CD4-positive, alpha-beta T cell (primary cell): ENCODE measurements around the gene TACR1. TPM values are rescaled to one million over a fixed set of nuclear protein-coding genes. Genes with fewer than 3 reads are reported as not detected.

Experiments used
- ATAC-seq: fragments of 200-7000 bp; cut with Tn5 transposase; one replicate; pipeline ENCODE4 v1.10.0; 2022; ENCODE audit warnings: mild to moderate bottlenecking; ENCODE audit not compliant: poor library complexity
- CTCF ChIA-PET: fragments of 350-600 bp; sonication (Branson Sonifier 250); formaldehyde crosslinking; loops from one replicate; lab custom pipeline; 2021; ENCODE audit warnings: antibody characterized with exemption, inconsistent platforms; lab: Charles Lee
- POLR2A ChIA-PET: fragments of 350-600 bp; sonication (Branson Sonifier 250); formaldehyde crosslinking; loops from one replicate; lab custom pipeline; 2021; ENCODE audit warnings: antibody characterized with exemption, inconsistent platforms; lab: Charles Lee
- DNase-seq, 14 experiments: peaks; one replicate each; pipeline ENCODE4 v3.0.0-alpha.2; 2013 to 2020; ENCODE audit warnings: mixed read lengths in 2 of 14
- H3K27ac ChIP-seq, 2 donors: one replicate each; pipeline versions ENCODE4 v1.5.1 to v1.7.0; 2013; ENCODE audit warnings: low read length in 2 of 2, low read depth in 1 of 2, mild to moderate bottlenecking in 1 of 2
- H3K27me3 ChIP-seq, 2 experiments: 1 replicate in 1 of 2; 2 replicates in 1 of 2; pipeline versions ENCODE4 v1.6.1 to v1.7.0; 2013; ENCODE audit warnings: low read length in 2 of 2, control low read depth in 1 of 2, mild to moderate bottlenecking in 1 of 2, moderate library complexity in 1 of 2; ENCODE audit not compliant: insufficient read depth in 2 of 2, control insufficient read depth in 1 of 2
- H3K36me3 ChIP-seq: one replicate; pipeline ENCODE4 v1.6.1; 2013; ENCODE audit warnings: low read length, control low read depth; ENCODE audit not compliant: insufficient read depth
- H3K4me1 ChIP-seq: one replicate; pipeline ENCODE4 v1.6.1; 2013; ENCODE audit warnings: low read length, control low read depth; ENCODE audit not compliant: insufficient read depth
- H3K4me3 ChIP-seq: one replicate; pipeline ENCODE4 v1.5.1; 2013; ENCODE audit warnings: mild to moderate bottlenecking, low read length, moderate library complexity
- H3K9me3 ChIP-seq, 2 experiments: 1 replicate in 1 of 2; 2 replicates in 1 of 2; pipeline versions ENCODE4 v1.6.1 to v1.7.0; 2013; ENCODE audit warnings: low read length in 2 of 2, mild to moderate bottlenecking in 2 of 2, control low read depth in 1 of 2, moderate library complexity in 1 of 2; ENCODE audit not compliant: control insufficient read depth in 1 of 2, insufficient read depth in 1 of 2
- H3K27ac Mint-ChIP-seq: one replicate; pipeline ENCODE4 v1.8.0; 2020; ENCODE audit warnings: mixed read lengths
- H3K27me3 Mint-ChIP-seq: one replicate; pipeline ENCODE4 v1.8.0; 2021; ENCODE audit warnings: mixed read lengths
- H3K36me3 Mint-ChIP-seq: one replicate; pipeline ENCODE4 v1.8.0; 2021; ENCODE audit warnings: low read depth, mixed read lengths
- H3K4me1 Mint-ChIP-seq: one replicate; pipeline ENCODE4 v1.8.0; 2021; ENCODE audit warnings: low read depth, mixed read lengths
- H3K4me3 Mint-ChIP-seq: one replicate; pipeline ENCODE4 v1.8.0; 2020; ENCODE audit warnings: mild to moderate bottlenecking, mixed read lengths
- H3K9me3 Mint-ChIP-seq: one replicate; pipeline ENCODE4 v1.8.0; 2020; ENCODE audit warnings: mixed read lengths
- CTCF ChIP-seq: fragments of 200-600 bp; IDR thresholded peaks from one replicate; pipeline ENCODE4 v1.8.0; 2022; ENCODE audit warnings: antibody characterized with exemption, mild to moderate bottlenecking
- intact Hi-C, 2 experiments: fragments of 100-400 bp; cut with DNase I in 1 of 2; cut with micrococcal nuclease in 1 of 2; formaldehyde crosslinking; loops; one replicate each; pipeline versions ENCODE4 v1.15.1 to v1.9.0; 2023 to 2025; cut with DNase I, micrococcal nuclease
- total RNA-seq, 174 experiments: library from RNA in 2 of 174; stranded (reverse) in 2 of 174; gene quantifications; one replicate each; pipeline ENCODE4 v1.2.3 and lab custom pipeline; 2021 to 2026

The TACR1 gene
- total RNA-seq, 2 experiments from 2014 or later = 0.14 TPM; not detected in 1

DNA sequence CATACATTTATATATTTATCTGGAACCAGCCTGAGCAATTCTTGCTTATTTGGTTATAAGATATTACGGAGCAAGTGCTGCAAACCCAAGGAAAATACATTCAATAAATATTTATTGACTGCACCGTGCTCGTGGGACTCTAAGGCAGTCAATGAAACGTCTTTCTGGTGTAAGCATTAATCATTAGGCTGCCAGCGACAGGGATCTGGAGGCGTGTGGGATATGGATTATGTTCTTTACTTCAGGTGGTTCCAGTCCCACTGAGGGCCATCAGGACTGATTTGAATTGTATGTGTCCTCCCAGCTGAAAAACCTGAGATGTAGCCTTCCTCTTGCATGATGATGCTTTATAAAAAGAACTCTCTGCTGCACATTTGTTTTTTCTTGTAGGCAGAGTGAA, 75.4 kb downstream of the TACR1 start:
- H3K36me3 ChIP-seq = no peaks in the 10 kb centered on the region
- H3K4me3 Mint-ChIP-seq = no peak overlapping the region
- DNase-seq = no peak

DNA sequence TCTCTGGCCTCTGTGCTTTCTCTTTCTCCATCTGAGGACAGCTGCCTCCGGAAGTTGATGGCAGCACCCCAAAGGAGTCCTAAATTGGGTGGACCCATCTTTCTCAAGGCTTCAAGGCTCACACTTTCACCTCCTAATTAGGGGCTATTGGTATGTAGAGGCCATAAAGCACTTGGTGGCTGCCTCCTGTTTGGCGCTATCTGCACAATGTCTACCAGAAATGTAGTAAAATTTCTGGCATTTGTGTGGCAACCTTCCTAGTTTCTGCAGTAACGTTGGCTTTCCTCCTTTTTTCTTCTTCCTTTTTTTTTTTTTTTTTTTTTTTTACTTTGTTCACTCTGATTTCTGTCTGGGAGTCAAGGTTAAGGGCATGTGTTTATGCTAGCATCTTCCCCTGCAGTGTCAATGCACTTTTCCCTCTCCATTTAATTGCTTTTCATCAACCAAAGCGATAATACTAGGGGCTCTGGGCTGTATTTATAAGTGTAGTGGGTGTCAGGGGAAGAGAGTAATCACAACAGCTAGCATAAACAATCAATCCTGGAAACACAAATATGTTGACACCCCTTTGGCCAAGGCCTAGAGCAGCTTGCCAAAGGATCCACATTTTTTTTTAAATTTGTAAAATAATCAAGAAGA, 86.0 kb downstream of the TACR1 start:
- no peaks in the 10 kb centered on the region for H3K27me3 Mint-ChIP-seq
- H3K36me3 Mint-ChIP-seq = no peaks in the 10 kb centered on the region
- H3K4me3 Mint-ChIP-seq = no peak overlapping the region
- H3K36me3 ChIP-seq = no peaks in the 10 kb centered on the region
- CTCF ChIA-PET = no interaction called here
- no peaks in the 10 kb centered on the region for H3K9me3 ChIP-seq
- H3K4me1 ChIP-seq = no peaks in the 10 kb centered on the region
- H3K4me3 ChIP-seq = no peak overlapping the region
- H3K9me3 Mint-ChIP-seq = no peaks in the 10 kb centered on the region
- no peak for ATAC-seq
- no peaks in the 10 kb centered on the region for H3K4me1 Mint-ChIP-seq
- H3K27me3 ChIP-seq = no peaks in the 10 kb centered on the region
- intact Hi-C loops = no loop called here
- POLR2A ChIA-PET = no interaction called here
- no peak overlapping the region for H3K27ac ChIP-seq
- H3K27ac Mint-ChIP-seq = no peak overlapping the region
- no peak for TF ChIP-seq CTCF
- DNase-seq = no peak

More for the DNA sequence above, 75.4 kb downstream of the TACR1 start:
- ChIA-PET POLR2A (no interaction called here), CTCF (no interaction called here)
- H3K9me3 ChIP-seq = no peaks in the 10 kb centered on the region
- Mint-ChIP-seq H3K27me3 (no peaks in the 10 kb centered on the region), H3K36me3 (no peaks in the 10 kb centered on the region), H3K27ac (no peak overlapping the region), H3K4me1 (no peaks in the 10 kb centered on the region), H3K9me3 (peaks cover 2% of the 10 kb centered on the region)
- H3K4me3 ChIP-seq = no peak overlapping the region
- intact Hi-C loops = no loop called here
- H3K4me1 ChIP-seq = no peaks in the 10 kb centered on the region
- TF ChIP-seq CTCF = no peak
- ATAC-seq = no peak
- no peaks in the 10 kb centered on the region for H3K27me3 ChIP-seq
- no peak overlapping the region for H3K27ac ChIP-seq

- Mint-ChIP-seq H3K9me3 (no peaks in the 10 kb centered on the region), H3K27me3 (no peaks in the 10 kb centered on the region), H3K4me3 (no peak overlapping the region), H3K36me3 (no peaks in the 10 kb centered on the region), H3K4me1 (no peaks in the 10 kb centered on the region), H3K27ac (no peak overlapping the region)
- intact Hi-C loops = no loop called here
- Histone ChIP-seq H3K4me1 (no peaks in the 10 kb centered on the region), H3K9me3 (no peaks in the 10 kb centered on the region), H3K27ac (no peak overlapping the region), H3K36me3 (no peaks in the 10 kb centered on the region), H3K4me3 (no peak overlapping the region), H3K27me3 (no peaks in the 10 kb centered on the region)
- no peak for DNase-seq
- no peak for TF ChIP-seq CTCF
- CTCF ChIA-PET = interaction anchor here (0.9 kb wide), 1 partner anchor 32 kb away, joined by 3 read pairs; no protein-coding TSS in a partner anchor
- ATAC-seq = no peak
- POLR2A ChIA-PET = no interaction called here
Observed at GRCh38 chr2:75108937-75109482, 90.3 kb downstream of the TACR1 start.
